Activated CD4-positive, alpha-beta T cell treated with anti-CD3 and anti-CD28 coated beads for 1 hour (primary cell): ENCODE results near the gene OR7C2.

ENCODE experiments used
- DNase-seq: peaks from one replicate; pipeline ENCODE4 v3.0.0-alpha.2; 2020

The OR7C2 gene

DNA sequence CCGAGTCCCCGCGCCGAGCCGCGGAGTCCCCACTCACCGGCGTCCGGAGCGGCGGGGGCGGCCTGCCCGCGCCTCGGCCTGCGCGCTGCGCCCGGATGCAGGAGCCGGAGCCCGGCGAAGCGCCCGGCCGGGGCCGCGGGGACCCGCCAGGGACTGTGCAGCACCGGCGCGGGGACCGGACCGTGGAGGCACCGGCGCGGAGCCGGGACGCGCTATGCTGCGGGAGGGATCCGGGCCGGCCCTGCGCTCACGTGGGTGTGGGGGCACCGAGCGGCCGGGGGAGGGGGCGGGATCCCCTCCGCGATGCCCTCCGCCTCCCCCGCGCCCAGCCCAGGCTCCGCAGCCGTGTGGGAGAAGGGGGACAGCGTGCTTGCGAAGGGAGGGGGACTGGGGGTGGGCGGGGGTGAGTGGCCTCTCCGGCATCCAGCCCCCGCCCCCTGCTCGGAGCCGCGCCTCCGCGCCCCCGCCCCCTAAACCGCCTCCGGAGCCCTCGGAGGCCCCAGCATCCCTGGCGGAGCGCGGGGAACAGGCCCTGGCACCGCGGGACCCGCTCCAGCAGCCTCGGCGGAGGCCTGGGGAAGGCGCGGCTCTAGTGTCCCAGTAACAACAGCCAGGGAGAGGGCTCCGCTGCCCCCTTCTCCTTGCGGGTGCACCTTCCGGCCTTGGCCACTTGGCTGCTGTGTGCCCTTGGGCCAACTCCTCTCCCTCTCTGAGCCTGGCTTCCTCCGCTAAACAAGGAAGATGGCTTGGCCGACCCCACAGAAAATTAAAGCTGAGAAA is 38.4 kb downstream of the OR7C2 start, which contains the start of gene SLC1A6:
TSS of gene SLC1A6 (minus strand) at position 389 of the 780 bp plus-strand sequence. CDS start 6,954 bp downstream, outside the sequence.
- no peak for DNase-seq

- no peak for DNase-seq
Measured at GRCh38 chr19:14985133-14985532, 43.8 kb downstream of the OR7C2 start.
